HAP-1 (cell line): ENCODE results near the gene DMAP1.

Source experiments
- DNase-seq, 2 experiments: peaks; one replicate each; pipeline ENCODE4 v3.0.0-alpha.2; 2016 to 2020; ENCODE audit warnings: low spot score in 2 of 2
- H3K27me3 ChIP-seq: fragments of 250-450 bp; sonication (Bioruptor Pico); 2 replicates; pipeline ENCODE4 v1.5.1; 2020; ENCODE audit warnings: low read depth, mild to moderate bottlenecking, moderate library complexity
- H3K36me3 ChIP-seq: fragments of 250-450 bp; sonication (Bioruptor Pico); replicated peaks from 2 replicates; pipeline ENCODE4 v1.5.1; 2020; ENCODE audit warnings: mild to moderate bottlenecking
- H3K4me1 ChIP-seq: fragments of 250-450 bp; sonication (Bioruptor Pico); 2 replicates; pipeline ENCODE4 v1.5.1; 2020; ENCODE audit warnings: mild to moderate bottlenecking
- H3K4me3 ChIP-seq: fragments of 250-450 bp; sonication (Bioruptor Pico); 2 replicates; pipeline ENCODE4 v1.5.1; 2020; ENCODE audit warnings: mild to moderate bottlenecking, moderate library complexity
- H3K9me3 ChIP-seq: fragments of 250-450 bp; sonication (Bioruptor Pico); 2 replicates; pipeline ENCODE4 v1.5.1; 2020; ENCODE audit warnings: mild to moderate bottlenecking, moderate library complexity
- in situ Hi-C: fragments of 300-500 bp; cut with MboI; formaldehyde crosslinking; loops from 3 replicates; pipeline ENCODE4 v1.14.3; 2020; ENCODE audit warnings: low sequenced_read_pairs, inconsistent platforms, mixed read lengths

Gene DMAP1

GRCh38 chr1:44251989-44252671 lies 38.9 kb downstream of the DMAP1 start:
- no peak for DNase-seq
- Histone ChIP-seq H3K4me3 (no peak overlapping the region), H3K4me1 (peaks cover 3% of the 10 kb centered on the region; the same call in 1 of the 2 replicates), H3K9me3 (no peaks in the 10 kb centered on the region), H3K36me3 (no peaks in the 10 kb centered on the region; the same call in 1 of the 2 replicates), H3K27me3 (no peaks in the 10 kb centered on the region)
- in situ Hi-C loops: no loop called here

GRCh38 chr1:44254392-44254910 lies 41.2 kb downstream of the DMAP1 start:
- no peaks in the 10 kb centered on the region for H3K27me3 ChIP-seq
- in situ Hi-C loops: no loop called here
- no peak overlapping the region for H3K4me3 ChIP-seq
- no peaks in the 10 kb centered on the region for H3K9me3 ChIP-seq
- no peaks in the 10 kb centered on the region; the same call in 1 of the 2 replicates for H3K36me3 ChIP-seq
- H3K4me1 ChIP-seq: peaks cover 3% of the 10 kb centered on the region; the same call in 1 of the 2 replicates
- no peak for DNase-seq

GRCh38 chr1:44256762-44257554 lies 43.7 kb downstream of the DMAP1 start:
- DNase-seq: no peak
- no peaks in the 10 kb centered on the region for H3K9me3 ChIP-seq
- H3K4me3 ChIP-seq: no peak overlapping the region
- H3K27me3 ChIP-seq: no peaks in the 10 kb centered on the region
- no peaks in the 10 kb centered on the region; the same call in 1 of the 2 replicates for H3K36me3 ChIP-seq
- in situ Hi-C loops: no loop called here
- H3K4me1 ChIP-seq: peaks cover 15% of the 10 kb centered on the region

- Histone ChIP-seq H3K4me1 (peaks cover 18% of the 10 kb centered on the region), H3K36me3 (no peaks in the 10 kb centered on the region; the same call in 1 of the 2 replicates), H3K9me3 (no peaks in the 10 kb centered on the region), H3K4me3 (no peak overlapping the region), H3K27me3 (no peaks in the 10 kb centered on the region)
- in situ Hi-C loops: no loop called here
- no peak for DNase-seq
Observed at GRCh38 chr1:44259090-44259489, 45.8 kb downstream of the DMAP1 start.

GRCh38 chr1:44260792-44261170 lies 47.5 kb downstream of the DMAP1 start:
- in situ Hi-C loops: no loop called here
- H3K27me3 ChIP-seq: no peaks in the 10 kb centered on the region
- no peaks in the 10 kb centered on the region; the same call in 1 of the 2 replicates for H3K36me3 ChIP-seq
- H3K4me3 ChIP-seq: no peak overlapping the region
- H3K9me3 ChIP-seq: no peaks in the 10 kb centered on the region
- peaks cover 16% of the 10 kb centered on the region for H3K4me1 ChIP-seq
- no peak for DNase-seq

- H3K36me3 ChIP-seq: no peaks in the 10 kb centered on the region; the same call in 1 of the 2 replicates
Observed at GRCh38 chr1:44261171-44261817, 48.0 kb downstream of the DMAP1 start.

GRCh38 chr1:44261962-44262361 lies 48.7 kb downstream of the DMAP1 start:
- H3K9me3 ChIP-seq: no peaks in the 10 kb centered on the region
- H3K4me1 ChIP-seq: peaks cover 16% of the 10 kb centered on the region
- no peak overlapping the region for H3K4me3 ChIP-seq
- in situ Hi-C loops: no loop called here
- H3K27me3 ChIP-seq: no peaks in the 10 kb centered on the region
- no peak for DNase-seq
- no peaks in the 10 kb centered on the region for H3K36me3 ChIP-seq

More at GRCh38 chr1:44261171-44261817, 48.0 kb downstream of the DMAP1 start:
- Histone ChIP-seq H3K4me1 (peaks cover 16% of the 10 kb centered on the region), H3K9me3 (no peaks in the 10 kb centered on the region), H3K4me3 (no peak overlapping the region), H3K27me3 (no peaks in the 10 kb centered on the region)
- in situ Hi-C loops: no loop called here
- DNase-seq: peak; percentile 51 to 66

- Histone ChIP-seq H3K4me1 (peaks cover 16% of the 10 kb centered on the region), H3K27me3 (no peaks in the 10 kb centered on the region), H3K36me3 (no peaks in the 10 kb centered on the region), H3K9me3 (no peaks in the 10 kb centered on the region), H3K4me3 (no peak overlapping the region)
- in situ Hi-C loops: no loop called here
- DNase-seq: no peak
Observed at GRCh38 chr1:44262414-44262813, 49.1 kb downstream of the DMAP1 start.

GRCh38 chr1:44262816-44263567 lies 49.7 kb downstream of the DMAP1 start:
- no peaks in the 10 kb centered on the region for H3K36me3 ChIP-seq
- in situ Hi-C loops: no loop called here
- H3K4me1 ChIP-seq: peaks cover 16% of the 10 kb centered on the region
- DNase-seq: no peak
- no peak overlapping the region for H3K4me3 ChIP-seq
- H3K27me3 ChIP-seq: no peaks in the 10 kb centered on the region
- no peaks in the 10 kb centered on the region for H3K9me3 ChIP-seq

- Histone ChIP-seq H3K27me3 (no peaks in the 10 kb centered on the region), H3K4me3 (no peak overlapping the region), H3K36me3 (no peaks in the 10 kb centered on the region), H3K4me1 (peaks cover 16% of the 10 kb centered on the region), H3K9me3 (no peaks in the 10 kb centered on the region)
- in situ Hi-C loops: no loop called here
- no peak for DNase-seq
Observed at GRCh38 chr1:44263568-44264450, 50.5 kb downstream of the DMAP1 start.

- no peak for DNase-seq
- Histone ChIP-seq H3K27me3 (no peaks in the 10 kb centered on the region), H3K9me3 (no peaks in the 10 kb centered on the region), H3K4me1 (peaks cover 16% of the 10 kb centered on the region), H3K36me3 (no peaks in the 10 kb centered on the region), H3K4me3 (no peak overlapping the region)
- in situ Hi-C loops: no loop called here
Observed at GRCh38 chr1:44264451-44264771, 51.1 kb downstream of the DMAP1 start.

GRCh38 chr1:44265656-44266358 lies 52.5 kb downstream of the DMAP1 start:
- H3K4me1 ChIP-seq: peaks cover 15% of the 10 kb centered on the region
- H3K27me3 ChIP-seq: no peaks in the 10 kb centered on the region
- H3K36me3 ChIP-seq: no peaks in the 10 kb centered on the region
- DNase-seq: no peak
- H3K4me3 ChIP-seq: no peak overlapping the region
- no peaks in the 10 kb centered on the region for H3K9me3 ChIP-seq
- in situ Hi-C loops: no loop called here
